GM21447 (cell line): ENCODE measurements around the gene CIDEC.
"Not testable (repeated sequence)": the region's sequence is repeated elsewhere in the genome, so short reads cannot be mapped to it uniquely, and the experiment has no call there.

Experiments used
- ATAC-seq: cut with Tn5 transposase; IDR thresholded peaks from one replicate; pipeline ENCODE4 v1.9.1; 2021; ENCODE audit not compliant: unreplicated experiment

CIDEC gene

GRCh38 chr3:9851383-9851782, 28.7 kb downstream of the CIDEC start:
- not testable (repeated sequence) for ATAC-seq

GRCh38 chr3:9848860-9849259, 31.2 kb downstream of the CIDEC start:
- not testable (repeated sequence) for ATAC-seq

- not testable (repeated sequence) for ATAC-seq
Observed at GRCh38 chr3:9847870-9848269, 32.2 kb downstream of the CIDEC start.

- no peak for ATAC-seq
Observed at GRCh38 chr3:9846931-9847488, 33.0 kb downstream of the CIDEC start.

GRCh38 chr3:9846231-9846630, 33.8 kb downstream of the CIDEC start:
- ATAC-seq = no peak

- peak; percentile 98 for ATAC-seq
Observed at GRCh38 chr3:9843715-9844438, 36.2 kb downstream of the CIDEC start, which contains the start of gene RPUSD3. Gene RPUSD3 (minus strand): TSS chr3:9844008. CDS start chr3:9843990, 18 bp downstream.

- no peak for ATAC-seq
Observed at GRCh38 chr3:9841015-9841414, 39.0 kb downstream of the CIDEC start.

GRCh38 chr3:9838856-9839255, 41.2 kb downstream of the CIDEC start:
- ATAC-seq = no peak

GRCh38 chr3:9837701-9838582, 42.1 kb downstream of the CIDEC start:
- no peak for ATAC-seq

- no peak for ATAC-seq
Observed at GRCh38 chr3:9834520-9835380, 45.3 kb downstream of the CIDEC start.

- no peak for ATAC-seq
Observed at GRCh38 chr3:9833078-9833477, 47.0 kb downstream of the CIDEC start.

- ATAC-seq = no peak
Observed at GRCh38 chr3:9831253-9831652, 48.8 kb downstream of the CIDEC start.

- no peak for ATAC-seq
Observed at GRCh38 chr3:9828801-9829755, 51.0 kb downstream of the CIDEC start.

- ATAC-seq = no peak
Observed at GRCh38 chr3:9826815-9827573, 53.1 kb downstream of the CIDEC start.

GRCh38 chr3:9825451-9826040, 54.5 kb downstream of the CIDEC start:
- ATAC-seq = no peak

GRCh38 chr3:9820946-9821345, 59.1 kb downstream of the CIDEC start:
- no peak for ATAC-seq

GRCh38 chr3:9820543-9820942, 59.5 kb downstream of the CIDEC start:
- no peak for ATAC-seq

GRCh38 chr3:9818666-9819335, 61.3 kb downstream of the CIDEC start:
- ATAC-seq = no peak
